Osteoblast (primary cell): ENCODE measurements around the gene SDR42E2. TPM values are rescaled to one million over a fixed set of nuclear protein-coding genes. Genes with fewer than 3 reads are reported as not detected.

Source experiments
- DNase-seq: peaks from one replicate; pipeline ENCODE4 v3.0.0; 2011; ENCODE audit warnings: low spot score, mixed read lengths; ENCODE audit not compliant: insufficient read length; ENCODE audit errors: missing footprints
- H2AFZ ChIP-seq: 2 replicates; pipeline ENCODE4 v1.6.0; 2011; ENCODE audit warnings: mild to moderate bottlenecking, low read length
- H3K27ac ChIP-seq: 2 replicates; pipeline ENCODE4 v1.5.1; 2011; ENCODE audit warnings: mild to moderate bottlenecking, low read depth, low read length, moderate library complexity
- H3K27me3 ChIP-seq: 2 replicates; pipeline ENCODE4 v1.6.0; 2012; ENCODE audit warnings: mild to moderate bottlenecking, control low read depth, inconsistent platforms, low read length, moderate library complexity; ENCODE audit not compliant: insufficient read depth
- H3K36me3 ChIP-seq: 2 replicates; pipeline ENCODE4 v1.5.1; 2011; ENCODE audit warnings: mild to moderate bottlenecking, low read length, control low read depth, moderate library complexity; ENCODE audit not compliant: insufficient read depth
- H3K4me1 ChIP-seq: 2 replicates; pipeline ENCODE4 v1.5.1; 2011; ENCODE audit warnings: mild to moderate bottlenecking, low read length, control low read depth, moderate library complexity; ENCODE audit not compliant: insufficient read depth
- H3K4me2 ChIP-seq: 2 replicates; pipeline ENCODE4 v1.6.0; 2011; ENCODE audit warnings: mild to moderate bottlenecking, low read length; ENCODE audit not compliant: insufficient read depth
- H3K4me3 ChIP-seq: fragments of 200-600 bp; sonication (generic); 3 replicates; pipeline ENCODE4 v1.5.1; 2012; ENCODE audit warnings: mild to moderate bottlenecking, low read length, inconsistent platforms; ENCODE audit not compliant: insufficient read depth
- H3K79me2 ChIP-seq: 2 replicates; pipeline ENCODE4 v1.6.0; 2012; ENCODE audit warnings: mild to moderate bottlenecking, low read length, control low read depth, inconsistent platforms; ENCODE audit not compliant: insufficient read depth
- H3K9me3 ChIP-seq: 2 replicates; pipeline ENCODE4 v1.5.1; 2011; ENCODE audit warnings: low read depth, low read length, control low read depth
- H4K20me1 ChIP-seq: 2 replicates; pipeline ENCODE4 v1.6.0; 2012; ENCODE audit warnings: mild to moderate bottlenecking, low read length, control low read depth; ENCODE audit not compliant: insufficient read depth
- CTCF ChIP-seq: IDR thresholded peaks from 2 replicates; pipeline ENCODE4 v1.5.1; 2011; ENCODE audit warnings: mild to moderate bottlenecking, low read depth, low read length, moderate library complexity; ENCODE audit errors: extremely low read depth
- total RNA-seq: library from RNA; depleted of rRNA; stranded (reverse); fragments of >200 nt; gene quantifications from 2 replicates; pipeline ENCODE4 v1.2.3, GENCODE V29; 2012

Gene SDR42E2
- total RNA-seq, 1 donor: not detected

GRCh38 chr16:22177968-22178930 lies 15.9 kb downstream of the SDR42E2 start:
- Histone ChIP-seq H4K20me1 (no peaks in the 10 kb centered on the region), H3K36me3 (no peaks in the 10 kb centered on the region), H3K4me1 (no peaks in the 10 kb centered on the region), H3K27me3 (no peaks in the 10 kb centered on the region), H3K79me2 (no peaks in the 10 kb centered on the region), H3K9me3 (no peaks in the 10 kb centered on the region), H3K4me2 (no peak overlapping the region), H3K4me3 (no peak overlapping the region), H3K27ac (no peak overlapping the region), H2AFZ (no peak overlapping the region)
- TF ChIP-seq CTCF: no peak
- DNase-seq: peak; percentile 27

GRCh38 chr16:22181426-22181825 lies 19.1 kb downstream of the SDR42E2 start:
- no peak overlapping the region for H2AFZ ChIP-seq
- H3K36me3 ChIP-seq: no peaks in the 10 kb centered on the region
- no peak for DNase-seq
- no peak overlapping the region for H3K4me3 ChIP-seq
- H3K27ac ChIP-seq: no peak overlapping the region
- no peak for TF ChIP-seq CTCF
- H3K4me2 ChIP-seq: no peak overlapping the region
- no peaks in the 10 kb centered on the region for H4K20me1 ChIP-seq
- H3K79me2 ChIP-seq: no peaks in the 10 kb centered on the region
- H3K4me1 ChIP-seq: no peaks in the 10 kb centered on the region
- no peaks in the 10 kb centered on the region for H3K27me3 ChIP-seq
- no peaks in the 10 kb centered on the region for H3K9me3 ChIP-seq

- Histone ChIP-seq H3K4me2 (no peak overlapping the region), H3K36me3 (no peaks in the 10 kb centered on the region), H4K20me1 (no peaks in the 10 kb centered on the region), H2AFZ (no peak overlapping the region), H3K79me2 (no peaks in the 10 kb centered on the region), H3K4me1 (no peaks in the 10 kb centered on the region), H3K9me3 (no peaks in the 10 kb centered on the region), H3K4me3 (no peak overlapping the region), H3K27ac (no peak overlapping the region), H3K27me3 (no peaks in the 10 kb centered on the region)
- no peak for DNase-seq
- TF ChIP-seq CTCF: no peak
Measured at GRCh38 chr16:22181843-22182242, 19.5 kb downstream of the SDR42E2 start.

GRCh38 chr16:22183335-22183734 lies 21.0 kb downstream of the SDR42E2 start:
- Histone ChIP-seq H3K4me3 (no peak overlapping the region), H3K9me3 (no peaks in the 10 kb centered on the region), H3K27ac (no peak overlapping the region), H3K4me1 (peaks cover 3% of the 10 kb centered on the region), H3K36me3 (no peaks in the 10 kb centered on the region), H3K27me3 (no peaks in the 10 kb centered on the region), H4K20me1 (no peaks in the 10 kb centered on the region), H2AFZ (no peak overlapping the region), H3K79me2 (no peaks in the 10 kb centered on the region), H3K4me2 (no peak overlapping the region)
- no peak for TF ChIP-seq CTCF
- peak; percentile 55 for DNase-seq
